B cell (primary cell): ENCODE measurements around the gene BEX3.

Experiments
- CTCF ChIP-seq: fragments of 200-600 bp; IDR thresholded peaks from one replicate; pipeline ENCODE4 v1.8.0; 2022; ENCODE audit warnings: antibody characterized with exemption, mild to moderate bottlenecking
- EZH2 ChIP-seq: IDR thresholded peaks from 2 replicates; pipeline ENCODE4 v1.6.1; 2012; ENCODE audit warnings: borderline replicate concordance, low read depth, mild to moderate bottlenecking, moderate library complexity, low read length; ENCODE audit not compliant: insufficient read depth, poor library complexity, severe bottlenecking

- TF ChIP-seq CTCF (no peak), EZH2 (no peak)
Observed at GRCh38 chrX:103330681-103331288, 45.6 kb upstream of the BEX3 start.
